NCI-H774 (cell line): ENCODE measurements around the gene BMPR1A.
"Not testable (repeated sequence)": the region's sequence is repeated elsewhere in the genome, so short reads cannot be mapped to it uniquely, and the experiment has no call there.

Experiments
- DNase-seq: peaks from one replicate; lab custom pipeline; 2025; lab: John Stamatoyannopoulos, UW

BMPR1A gene

GRCh38 chr10:86941426-86941825 is 185.0 kb downstream of the BMPR1A start:
- no peak for DNase-seq

GRCh38 chr10:86941991-86942421 is 185.6 kb downstream of the BMPR1A start:
- no peak for DNase-seq

- DNase-seq: no peak
Measured at GRCh38 chr10:86942441-86943315, 186.3 kb downstream of the BMPR1A start.

GRCh38 chr10:86943316-86944030 is 187.1 kb downstream of the BMPR1A start:
- DNase-seq: no peak

- no peak for DNase-seq
Measured at GRCh38 chr10:86944031-86944419, 187.6 kb downstream of the BMPR1A start.

GRCh38 chr10:86944471-86944870 is 188.1 kb downstream of the BMPR1A start:
- DNase-seq: no peak

- DNase-seq: no peak
Measured at GRCh38 chr10:86944907-86945306, 188.5 kb downstream of the BMPR1A start.

GRCh38 chr10:86945361-86946212 is 189.2 kb downstream of the BMPR1A start:
- no peak for DNase-seq

GRCh38 chr10:86946213-86947155 is 190.1 kb downstream of the BMPR1A start:
- peak; percentile 31 for DNase-seq

GRCh38 chr10:86947806-86948205 is 191.4 kb downstream of the BMPR1A start:
- DNase-seq: not testable (repeated sequence)

- DNase-seq: no peak
Measured at GRCh38 chr10:86950349-86950748, 193.9 kb downstream of the BMPR1A start.

- DNase-seq: no peak
Measured at GRCh38 chr10:86951184-86951761, 194.9 kb downstream of the BMPR1A start.

- no peak for DNase-seq
Measured at GRCh38 chr10:86952106-86952505, 195.7 kb downstream of the BMPR1A start.

- not testable (repeated sequence) for DNase-seq
Measured at GRCh38 chr10:86952697-86953096, 196.3 kb downstream of the BMPR1A start.

GRCh38 chr10:86953747-86954680 is 197.6 kb downstream of the BMPR1A start:
- no peak for DNase-seq

- no peak for DNase-seq
Measured at GRCh38 chr10:86954681-86955500, 198.5 kb downstream of the BMPR1A start.

GRCh38 chr10:86955501-86956194 is 199.2 kb downstream of the BMPR1A start:
- DNase-seq: no peak
